Dendritic cell treated with granulocyte-macrophage colony-stimulating factor and Interleukin-4, amounts not matched to agents 40 ng/mL and 50 ng/mL, for 4 days (primary cell): Measurements from ENCODE around the gene SZT2.

ENCODE experiments used
- H3K27ac Mint-ChIP-seq: one replicate; pipeline ENCODE4 v1.8.0; 2022; ENCODE audit warnings: mild to moderate bottlenecking, mixed read lengths
- H3K27me3 Mint-ChIP-seq: one replicate; pipeline ENCODE4 v1.8.0; 2022; ENCODE audit warnings: mild to moderate bottlenecking, mixed read lengths
- H3K36me3 Mint-ChIP-seq: one replicate; pipeline ENCODE4 v1.8.0; 2022; ENCODE audit warnings: low read depth, mixed read lengths
- H3K4me1 Mint-ChIP-seq: one replicate; pipeline ENCODE4 v1.8.0; 2022; ENCODE audit warnings: low read depth, mixed read lengths
- H3K4me3 Mint-ChIP-seq: one replicate; pipeline ENCODE4 v1.8.0; 2022; ENCODE audit warnings: mild to moderate bottlenecking, moderate library complexity, mixed read lengths
- H3K9me3 Mint-ChIP-seq: one replicate; pipeline ENCODE4 v1.8.0; 2022; ENCODE audit warnings: mixed read lengths
- intact Hi-C: fragments of 100-400 bp; cut with micrococcal nuclease; formaldehyde crosslinking; loops from one replicate; pipeline ENCODE4 v1.15.0; 2022

Gene SZT2

DNA sequence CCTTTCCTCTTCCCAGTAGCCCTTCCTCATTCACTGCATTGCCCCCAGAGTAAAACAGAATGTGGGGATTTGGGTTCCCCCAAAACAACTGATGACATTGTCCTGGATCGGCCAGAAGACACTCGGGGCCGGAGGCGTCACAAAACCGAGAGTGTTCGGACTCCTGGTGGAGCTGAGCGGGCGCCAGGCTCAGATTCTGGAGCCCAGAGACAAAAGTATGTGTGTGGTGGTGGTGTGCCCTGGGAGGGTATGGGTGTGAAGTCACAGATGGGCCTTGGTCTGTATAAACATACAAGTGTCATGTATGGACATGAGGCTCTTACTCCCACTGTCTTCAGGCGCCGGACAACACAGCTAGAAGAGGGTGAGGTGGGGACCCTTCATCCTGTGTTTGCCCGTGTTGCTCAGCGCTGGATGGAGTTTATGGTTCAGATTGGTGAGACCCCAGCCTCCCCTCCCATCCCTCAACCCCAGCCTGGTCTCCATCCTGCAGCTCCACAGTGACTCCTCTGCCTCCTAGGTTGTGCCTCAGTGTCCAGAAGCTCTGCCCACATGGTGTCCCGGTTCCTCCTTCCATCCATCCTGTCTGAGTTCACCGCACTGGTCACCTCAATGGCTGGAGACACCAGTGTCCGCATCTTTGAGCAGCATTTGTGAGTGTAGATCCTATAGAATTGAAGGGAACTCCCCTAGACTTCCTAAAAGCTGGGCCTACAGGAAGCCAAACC is 51.6 kb downstream of the SZT2 start:
- no peaks in the 10 kb centered on the region for H3K27me3 Mint-ChIP-seq
- intact Hi-C loops, result no loop called here
- no peak overlapping the region for H3K27ac Mint-ChIP-seq
- no peaks in the 10 kb centered on the region for H3K9me3 Mint-ChIP-seq
- H3K4me1 Mint-ChIP-seq, result no peaks in the 10 kb centered on the region
- no peak overlapping the region for H3K4me3 Mint-ChIP-seq
- peaks cover 97% of the 10 kb centered on the region for H3K36me3 Mint-ChIP-seq

DNA sequence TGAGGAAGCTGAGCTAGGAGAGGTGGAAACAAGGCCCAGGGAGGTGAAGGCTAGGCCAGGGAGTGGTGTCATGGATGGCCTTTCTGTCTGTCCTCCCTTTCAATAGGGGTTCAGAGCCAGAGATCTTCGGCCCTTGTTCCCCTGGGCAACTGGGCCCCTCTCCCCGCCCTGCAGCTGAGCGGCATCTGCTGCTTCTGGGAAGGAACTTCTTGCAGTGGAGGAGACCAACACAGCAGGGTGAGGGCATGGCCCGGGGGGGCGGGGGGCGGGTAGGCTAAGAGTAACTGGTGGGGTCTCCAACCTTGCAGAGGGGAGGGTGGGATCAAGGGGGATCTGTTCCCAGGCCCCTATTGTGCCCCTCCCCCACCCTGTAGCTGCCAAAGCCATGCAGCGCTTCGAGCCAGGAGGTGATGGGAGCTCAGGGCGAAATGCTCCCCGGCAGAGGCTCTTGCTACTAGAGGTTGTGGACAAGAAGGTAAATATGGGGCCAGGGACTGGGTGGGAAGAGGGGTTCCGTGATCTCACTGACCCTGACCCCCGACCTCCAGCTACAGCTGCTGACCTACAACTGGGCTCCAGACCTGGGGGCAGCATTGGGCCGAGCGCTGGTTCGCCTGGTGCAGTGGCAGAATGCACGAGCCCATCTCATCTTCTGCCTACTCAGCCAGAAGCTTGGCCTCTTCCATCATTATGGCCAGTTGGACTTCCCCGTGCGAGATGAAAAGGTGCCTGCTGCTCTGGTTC is 52.4 kb downstream of the SZT2 start:
- Mint-ChIP-seq H3K27ac (no peak overlapping the region), H3K4me3 (no peak overlapping the region), H3K4me1 (no peaks in the 10 kb centered on the region), H3K36me3 (peaks cover 100% of the 10 kb centered on the region), H3K9me3 (no peaks in the 10 kb centered on the region), H3K27me3 (no peaks in the 10 kb centered on the region)
- intact Hi-C loops, result no loop called here

DNA sequence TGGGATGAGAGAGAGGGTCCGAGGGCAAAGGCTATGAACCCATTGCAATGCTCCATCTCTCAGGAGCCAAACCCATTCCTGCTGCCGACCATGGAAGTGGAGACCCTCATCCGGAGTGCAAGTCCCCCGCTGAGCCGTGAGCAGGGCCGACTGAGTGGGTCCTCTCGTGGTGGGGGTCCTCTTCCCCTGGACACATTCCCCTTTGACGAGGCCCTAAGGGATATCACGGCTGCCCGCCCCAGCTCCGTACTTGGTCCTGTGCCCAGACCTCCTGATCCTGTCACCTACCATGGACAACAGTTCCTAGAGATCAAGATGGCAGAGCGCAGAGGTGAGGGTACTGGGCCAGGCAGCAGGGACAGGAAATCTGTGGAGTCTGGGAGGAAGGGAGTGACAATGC is 53.1 kb downstream of the SZT2 start:
- Mint-ChIP-seq H3K27ac (no peak overlapping the region), H3K9me3 (no peaks in the 10 kb centered on the region), H3K36me3 (peaks cover 100% of the 10 kb centered on the region), H3K27me3 (no peaks in the 10 kb centered on the region), H3K4me3 (no peak overlapping the region), H3K4me1 (no peaks in the 10 kb centered on the region)
- intact Hi-C loops, result no loop called here

DNA sequence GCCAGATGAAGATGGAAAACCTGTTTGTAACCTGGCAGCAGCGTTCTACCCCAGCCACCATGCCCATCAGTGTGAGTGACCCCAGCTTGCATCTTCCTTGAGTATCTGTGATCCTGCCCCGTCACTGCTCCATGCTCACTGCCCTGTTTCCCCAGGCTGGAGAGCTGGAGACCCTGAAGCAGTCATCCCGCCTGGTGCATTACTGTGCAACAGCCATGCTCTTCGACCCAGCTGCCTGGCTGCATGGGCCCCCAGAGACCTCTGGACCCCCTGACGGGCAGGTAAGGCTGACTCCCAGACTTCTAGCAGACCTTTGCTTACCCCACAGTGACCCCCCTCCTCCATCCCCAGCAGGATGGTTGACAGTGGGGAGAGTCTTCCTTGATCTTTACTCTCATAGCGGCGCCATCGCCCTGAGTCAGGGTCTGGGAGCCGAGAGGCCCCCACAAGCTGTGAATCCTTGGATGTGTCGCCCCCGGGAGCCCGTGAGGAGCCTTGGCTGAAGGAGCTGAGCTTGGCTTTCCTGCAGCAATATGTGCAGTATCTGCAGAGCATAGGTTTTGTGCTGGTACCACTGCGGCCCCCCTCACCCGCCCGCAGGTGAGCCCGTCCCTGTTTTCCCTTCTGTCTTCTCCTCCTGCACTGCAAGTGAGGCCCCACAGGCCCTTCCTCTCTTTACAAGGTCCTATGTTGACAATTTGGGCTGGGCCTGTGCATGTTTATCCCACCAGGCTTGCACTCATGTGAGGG is 53.7 kb downstream of the SZT2 start:
- no peak overlapping the region for H3K27ac Mint-ChIP-seq
- no peaks in the 10 kb centered on the region for H3K4me1 Mint-ChIP-seq
- intact Hi-C loops, result no loop called here
- H3K4me3 Mint-ChIP-seq, result no peak overlapping the region
- no peaks in the 10 kb centered on the region for H3K27me3 Mint-ChIP-seq
- H3K9me3 Mint-ChIP-seq, result no peaks in the 10 kb centered on the region
- peaks cover 100% of the 10 kb centered on the region for H3K36me3 Mint-ChIP-seq

DNA sequence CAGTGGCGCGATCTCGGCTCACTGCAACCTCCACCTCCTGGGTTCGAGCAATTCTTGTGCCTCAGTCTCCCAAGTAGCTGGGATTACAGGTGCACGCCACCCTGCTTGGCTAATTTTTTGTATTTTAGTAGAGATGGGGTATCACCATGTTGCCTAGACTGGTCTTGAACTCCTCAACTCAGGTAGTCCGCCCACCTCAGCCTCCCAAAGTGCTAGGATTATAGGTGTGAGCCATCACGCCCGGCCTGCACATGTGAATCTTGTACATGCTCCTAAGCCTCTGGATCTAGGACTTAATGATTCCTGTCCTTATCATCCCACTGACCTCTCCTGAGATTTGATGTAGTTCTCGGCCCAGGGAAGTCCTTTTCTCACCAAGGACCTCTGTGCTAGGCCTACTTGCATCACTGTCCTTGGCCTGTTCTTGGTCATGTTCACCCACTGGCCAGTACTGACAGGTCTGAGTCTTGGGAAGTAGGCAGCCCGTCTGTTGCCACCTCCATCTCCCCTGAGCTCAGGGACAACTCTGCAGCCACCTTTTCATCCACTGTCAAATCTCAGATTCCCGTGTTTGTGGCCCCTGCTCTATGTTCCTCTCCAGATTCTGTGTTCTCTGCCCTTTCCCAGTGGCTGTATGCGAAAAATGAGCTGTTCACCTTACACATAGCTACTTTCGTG is 54.6 kb downstream of the SZT2 start:
- Mint-ChIP-seq H3K27me3 (no peaks in the 10 kb centered on the region), H3K4me3 (no peak overlapping the region), H3K4me1 (no peaks in the 10 kb centered on the region), H3K36me3 (peaks cover 100% of the 10 kb centered on the region), H3K27ac (no peak overlapping the region), H3K9me3 (no peaks in the 10 kb centered on the region)
- intact Hi-C loops, result no loop called here

DNA sequence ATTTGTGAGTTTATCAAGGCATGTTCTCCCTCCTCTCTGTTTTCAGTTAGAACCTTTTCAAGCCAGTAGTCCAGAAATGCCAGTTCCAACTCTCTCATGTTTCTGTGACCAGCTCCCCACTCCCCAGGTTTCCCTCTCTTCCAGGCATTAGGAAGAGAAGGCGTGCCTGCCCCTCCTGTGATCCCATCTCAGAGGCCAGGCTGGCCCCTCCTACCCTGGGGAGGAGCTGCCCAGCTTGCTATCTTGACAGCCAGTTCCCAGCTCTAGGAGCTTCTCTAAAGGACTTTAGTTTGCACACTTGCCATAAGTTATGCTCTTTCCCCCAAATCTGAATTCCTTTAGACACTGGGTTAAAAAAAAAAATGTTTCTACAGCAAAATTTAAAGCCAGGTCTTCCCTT is 55.1 kb downstream of the SZT2 start:
- intact Hi-C loops, result no loop called here
- no peak overlapping the region for H3K27ac Mint-ChIP-seq
- no peaks in the 10 kb centered on the region for H3K27me3 Mint-ChIP-seq
- H3K4me1 Mint-ChIP-seq, result no peaks in the 10 kb centered on the region
- H3K9me3 Mint-ChIP-seq, result no peaks in the 10 kb centered on the region
- peaks cover 100% of the 10 kb centered on the region for H3K36me3 Mint-ChIP-seq
- H3K4me3 Mint-ChIP-seq, result no peak overlapping the region

DNA sequence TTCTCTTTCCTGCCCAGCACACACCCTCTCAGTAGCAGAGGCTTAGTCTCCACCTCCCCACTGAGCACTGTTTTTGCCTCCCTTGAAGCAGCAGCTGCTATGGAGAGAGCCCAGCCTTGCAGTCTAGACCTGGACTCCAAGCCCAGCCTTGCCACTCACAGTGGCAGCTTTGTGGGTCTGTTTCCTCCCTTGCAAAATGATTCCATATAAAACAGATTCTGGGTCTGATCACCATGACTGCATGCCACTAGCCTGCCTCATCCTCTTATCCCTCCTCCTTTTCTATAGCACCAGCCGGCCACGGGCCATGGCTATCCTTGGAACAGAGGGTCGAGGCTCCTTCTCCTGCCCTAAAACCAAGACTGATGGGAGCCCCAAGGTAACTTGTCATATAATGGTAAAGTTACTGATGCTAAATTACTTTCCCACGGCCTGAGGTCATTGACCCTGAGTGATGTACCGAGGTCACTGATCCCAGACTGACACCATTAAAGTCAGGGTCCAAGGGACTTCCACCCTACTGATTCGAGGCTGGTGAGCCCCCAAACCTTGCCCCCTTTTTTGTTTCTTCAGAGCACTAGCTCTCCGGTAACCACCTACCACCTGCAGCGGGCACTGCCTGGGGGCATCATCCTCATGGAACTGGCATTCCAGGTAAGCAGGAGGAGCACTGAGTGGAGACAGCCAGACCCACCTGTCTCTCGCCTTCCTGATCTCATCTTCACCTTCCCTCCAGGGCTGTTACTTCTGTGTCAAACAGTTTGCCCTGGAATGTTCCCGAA is 56.1 kb downstream of the SZT2 start:
- Mint-ChIP-seq H3K4me3 (no peak overlapping the region), H3K36me3 (peaks cover 100% of the 10 kb centered on the region), H3K27me3 (no peaks in the 10 kb centered on the region), H3K27ac (no peak overlapping the region), H3K9me3 (no peaks in the 10 kb centered on the region), H3K4me1 (no peaks in the 10 kb centered on the region)
- intact Hi-C loops, result no loop called here

DNA sequence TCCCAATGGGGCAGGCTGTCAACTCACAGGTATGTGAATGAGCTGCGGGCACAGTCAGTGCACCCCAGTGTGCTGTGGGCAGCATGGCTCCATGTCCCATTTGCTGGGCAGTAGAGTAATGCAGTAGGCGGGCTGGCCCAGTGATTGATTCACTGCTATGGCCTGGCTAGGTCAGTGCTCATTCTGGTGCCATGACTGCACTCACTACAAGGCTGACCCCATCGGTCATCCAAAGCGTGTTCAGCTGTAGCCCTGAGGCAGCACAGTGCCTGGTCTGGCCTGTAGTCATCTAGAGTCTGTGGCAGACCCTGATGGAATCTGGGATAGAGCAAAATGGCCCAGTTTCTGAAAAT is 56.7 kb downstream of the SZT2 start:
- H3K4me3 Mint-ChIP-seq, result no peak overlapping the region
- intact Hi-C loops, result no loop called here
- H3K4me1 Mint-ChIP-seq, result no peaks in the 10 kb centered on the region
- peaks cover 100% of the 10 kb centered on the region for H3K36me3 Mint-ChIP-seq
- no peaks in the 10 kb centered on the region for H3K27me3 Mint-ChIP-seq
- no peak overlapping the region for H3K27ac Mint-ChIP-seq
- no peaks in the 10 kb centered on the region for H3K9me3 Mint-ChIP-seq

DNA sequence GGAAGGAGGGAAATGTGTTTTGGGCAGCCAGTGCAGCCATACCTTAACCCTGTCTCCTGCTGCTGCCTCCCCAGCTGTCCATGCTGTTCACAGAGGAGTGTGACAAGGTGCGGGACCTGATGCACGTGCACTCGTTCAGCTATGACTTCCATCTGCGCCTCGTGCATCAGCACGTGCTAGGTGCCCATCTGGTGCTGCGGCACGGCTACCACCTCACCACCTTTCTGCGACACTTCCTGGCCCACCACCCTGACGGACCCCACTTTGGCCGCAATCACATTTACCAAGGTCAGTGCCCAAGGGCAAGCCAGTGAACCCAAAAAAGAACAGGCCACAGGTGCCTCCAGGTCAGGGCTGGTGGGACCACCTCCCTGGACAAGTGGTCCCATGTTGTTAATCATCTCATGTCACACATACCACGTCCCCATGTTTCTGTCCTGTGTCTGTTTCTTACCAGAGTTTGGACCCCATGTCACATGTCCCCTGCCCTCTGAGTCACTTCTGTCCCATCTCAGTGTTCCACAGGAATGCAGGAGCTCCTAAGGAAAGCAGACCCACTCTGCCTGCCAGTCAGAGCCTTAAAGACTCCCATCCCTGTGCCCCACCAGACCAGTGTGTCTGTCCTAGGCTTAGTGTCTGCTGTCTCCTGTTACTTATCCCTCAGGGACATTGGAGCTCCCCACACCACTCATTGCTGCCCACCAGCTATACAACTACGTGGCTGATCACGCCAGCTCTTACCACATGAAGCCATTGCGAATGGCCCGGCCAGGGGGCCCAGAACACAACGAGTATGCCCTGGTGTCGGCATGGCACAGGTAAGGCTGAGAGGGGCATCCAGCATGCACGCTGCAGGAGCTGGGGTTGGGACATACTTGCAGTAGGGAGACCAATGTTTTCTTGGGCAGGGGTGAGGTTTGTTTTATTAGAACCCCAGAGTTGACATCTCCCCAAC is 57.5 kb downstream of the SZT2 start:
- Mint-ChIP-seq H3K4me1 (no peaks in the 10 kb centered on the region), H3K27ac (no peak overlapping the region), H3K4me3 (no peak overlapping the region), H3K27me3 (no peaks in the 10 kb centered on the region), H3K9me3 (no peaks in the 10 kb centered on the region), H3K36me3 (peaks cover 100% of the 10 kb centered on the region)
- intact Hi-C loops, result no loop called here

DNA sequence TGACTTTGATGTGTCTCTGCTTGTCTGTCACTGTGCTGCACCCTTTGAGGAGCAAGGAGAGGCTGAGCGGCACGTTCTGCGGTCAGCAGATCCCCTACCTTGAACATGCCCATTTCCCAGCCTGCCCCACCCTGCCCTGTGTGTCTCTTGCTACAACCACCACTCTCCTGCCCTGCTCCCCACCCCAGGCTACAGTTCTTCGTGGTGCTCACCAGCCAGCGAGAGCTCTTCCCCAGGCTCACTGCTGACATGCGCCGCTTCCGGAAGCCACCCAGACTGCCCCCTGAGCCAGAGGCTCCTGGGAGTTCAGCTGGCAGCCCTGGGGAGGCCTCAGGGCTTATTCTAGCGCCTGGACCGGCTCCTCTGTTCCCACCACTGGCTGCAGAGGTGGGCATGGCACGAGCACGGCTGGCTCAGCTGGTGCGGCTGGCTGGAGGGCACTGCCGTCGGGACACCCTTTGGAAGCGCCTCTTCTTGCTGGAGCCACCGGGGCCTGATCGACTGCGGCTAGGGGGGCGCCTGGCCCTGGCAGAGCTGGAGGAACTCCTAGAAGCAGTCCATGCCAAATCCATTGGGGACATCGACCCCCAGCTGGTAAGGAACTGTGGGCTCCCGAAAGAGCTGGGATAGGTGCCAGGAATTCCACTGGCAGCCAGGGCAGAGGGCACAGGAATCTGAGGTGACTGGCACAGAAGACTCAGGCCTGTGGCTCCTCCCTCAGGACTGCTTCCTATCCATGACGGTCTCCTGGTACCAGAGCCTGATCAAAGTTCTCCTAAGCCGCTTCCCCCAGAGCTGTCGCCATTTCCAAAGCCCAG is 58.4 kb downstream of the SZT2 start:
- Mint-ChIP-seq H3K9me3 (no peaks in the 10 kb centered on the region), H3K4me3 (no peak overlapping the region), H3K36me3 (peaks cover 99% of the 10 kb centered on the region), H3K27me3 (no peaks in the 10 kb centered on the region), H3K27ac (no peak overlapping the region), H3K4me1 (peaks cover 9% of the 10 kb centered on the region)
- intact Hi-C loops, result no loop called here

DNA sequence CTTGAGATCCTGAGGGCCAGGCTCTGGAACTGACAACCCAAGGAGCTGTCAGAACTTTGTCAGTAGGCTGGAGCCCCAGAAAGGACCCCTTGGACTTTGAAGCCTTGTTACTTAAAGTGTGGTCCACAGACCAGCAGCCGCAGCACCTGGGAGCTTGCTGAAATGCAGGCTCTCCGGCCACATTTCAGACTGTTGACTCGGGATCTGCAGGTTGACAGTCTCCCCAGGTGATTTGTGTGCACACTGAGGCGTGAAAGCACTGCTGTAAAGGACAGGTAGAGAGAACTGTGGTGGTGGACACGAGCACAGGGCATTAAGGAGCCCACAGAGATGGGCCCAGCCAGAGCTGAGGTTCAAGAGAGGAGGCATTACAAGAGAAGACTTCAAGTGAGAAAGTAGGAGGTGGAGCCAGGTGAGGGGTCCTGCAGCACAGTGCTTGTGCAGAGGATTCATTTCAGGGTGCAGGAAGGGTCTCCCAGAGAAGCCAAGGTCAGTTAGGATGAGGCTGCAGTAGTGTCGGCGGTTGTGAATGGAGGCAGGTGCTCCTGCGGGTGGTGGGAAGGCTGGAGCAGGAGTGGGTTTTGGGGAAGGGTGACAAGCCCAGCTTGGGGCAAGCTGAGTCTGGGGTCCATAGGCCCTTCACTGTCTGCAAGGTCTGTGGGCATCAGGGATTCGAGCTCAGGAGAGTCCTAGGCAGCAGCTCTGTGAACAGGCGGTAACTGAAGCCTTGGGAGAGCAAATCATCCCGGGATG is 59.4 kb downstream of the SZT2 start:
- peaks cover 88% of the 10 kb centered on the region for H3K36me3 Mint-ChIP-seq
- intact Hi-C loops, result no loop called here
- no peak overlapping the region for H3K4me3 Mint-ChIP-seq
- no peaks in the 10 kb centered on the region for H3K9me3 Mint-ChIP-seq
- peaks cover 10% of the 10 kb centered on the region for H3K4me1 Mint-ChIP-seq
- H3K27me3 Mint-ChIP-seq, result no peaks in the 10 kb centered on the region
- H3K27ac Mint-ChIP-seq, result no peak overlapping the region

DNA sequence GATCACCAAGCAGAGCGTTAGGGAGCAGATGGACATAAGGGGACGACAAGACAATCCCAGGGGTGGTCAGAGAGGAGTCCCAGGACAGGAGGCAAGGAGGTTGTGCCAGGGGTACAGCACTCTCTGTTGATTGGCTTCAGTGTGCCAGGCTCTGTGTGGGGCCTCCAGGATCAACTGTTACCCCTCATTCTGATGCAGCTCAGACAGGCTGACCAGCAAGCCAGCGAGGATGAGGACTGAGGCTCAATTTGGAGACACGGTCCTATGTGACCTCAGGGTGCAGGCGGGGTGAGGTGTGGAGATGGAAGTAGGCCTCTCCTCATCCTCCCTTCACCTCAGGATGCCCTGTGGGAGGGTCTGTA is 60.0 kb downstream of the SZT2 start:
- Mint-ChIP-seq H3K4me3 (no peak overlapping the region), H3K27me3 (no peaks in the 10 kb centered on the region), H3K27ac (no peak overlapping the region), H3K36me3 (peaks cover 83% of the 10 kb centered on the region), H3K9me3 (no peaks in the 10 kb centered on the region), H3K4me1 (peaks cover 16% of the 10 kb centered on the region)
- intact Hi-C loops, result no loop called here
